ENCODE results near the gene USP25. TPM values are rescaled to one million over a fixed set of nuclear protein-coding genes. Genes with fewer than 3 reads are reported as not detected.

Gene USP25
- total and polyA plus RNA-seq, 8 donors, result 8.2 to 91.6 (median 25.5) TPM

DNA sequence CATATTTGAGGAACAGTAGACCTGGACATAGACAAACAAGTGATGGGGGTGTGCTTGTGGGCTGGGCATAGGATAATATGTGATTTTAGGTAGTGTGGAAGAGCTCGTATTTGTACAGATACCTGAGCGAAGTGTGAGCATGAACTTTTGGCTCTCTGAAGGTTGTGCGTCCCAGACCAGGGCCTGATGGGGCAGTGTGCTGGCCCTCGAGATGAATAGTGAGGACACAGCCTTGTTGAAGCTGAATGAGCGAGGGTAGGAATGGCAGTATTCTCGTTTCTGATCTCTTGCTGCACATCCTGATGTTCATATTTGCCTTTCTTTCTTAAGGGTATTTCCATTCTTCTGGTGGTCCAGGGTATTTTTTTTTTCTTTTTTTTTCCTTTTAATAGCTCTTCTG lies 41.5 kb downstream of the USP25 start:
- intact Hi-C loops (cut with DNase I; ENCODE audit: low total_unique reads), result no loop called here
- Histone ChIP-seq H3K27ac (no peak overlapping the region), H3K36me3 (no peaks in the 10 kb centered on the region), H3K9me3 (no peaks in the 10 kb centered on the region), H3K4me1 (peaks cover 0 to 77% (median 40%) of the 10 kb centered on the region in 4 donors), H3K4me3 (no peak overlapping the region), H3K27me3 (no peaks in the 10 kb centered on the region)
- TF ChIP-seq POLR2AphosphoS5 (IDR thresholded peaks at IDR 0.05) (no peak), POLR2A (IDR thresholded peaks at IDR 0.05) (no peak), EP300 (IDR thresholded peaks at IDR 0.05) (no peak)
- TF ChIP-seq, protein P1, sequence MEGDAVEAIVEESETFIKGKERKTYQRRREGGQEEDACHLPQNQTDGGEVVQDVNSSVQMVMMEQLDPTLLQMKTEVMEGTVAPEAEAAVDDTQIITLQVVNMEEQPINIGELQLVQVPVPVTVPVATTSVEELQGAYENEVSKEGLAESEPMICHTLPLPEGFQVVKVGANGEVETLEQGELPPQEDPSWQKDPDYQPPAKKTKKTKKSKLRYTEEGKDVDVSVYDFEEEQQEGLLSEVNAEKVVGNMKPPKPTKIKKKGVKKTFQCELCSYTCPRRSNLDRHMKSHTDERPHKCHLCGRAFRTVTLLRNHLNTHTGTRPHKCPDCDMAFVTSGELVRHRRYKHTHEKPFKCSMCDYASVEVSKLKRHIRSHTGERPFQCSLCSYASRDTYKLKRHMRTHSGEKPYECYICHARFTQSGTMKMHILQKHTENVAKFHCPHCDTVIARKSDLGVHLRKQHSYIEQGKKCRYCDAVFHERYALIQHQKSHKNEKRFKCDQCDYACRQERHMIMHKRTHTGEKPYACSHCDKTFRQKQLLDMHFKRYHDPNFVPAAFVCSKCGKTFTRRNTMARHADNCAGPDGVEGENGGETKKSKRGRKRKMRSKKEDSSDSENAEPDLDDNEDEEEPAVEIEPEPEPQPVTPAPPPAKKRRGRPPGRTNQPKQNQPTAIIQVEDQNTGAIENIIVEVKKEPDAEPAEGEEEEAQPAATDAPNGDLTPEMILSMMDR (IDR thresholded peaks at IDR 0.05), result no peak
- 93 to 97% (median 95%) methylated on average over 6 of the region's 6 CpGs for WGBS, 5 donors
- DNase-seq, result no peak

DNA sequence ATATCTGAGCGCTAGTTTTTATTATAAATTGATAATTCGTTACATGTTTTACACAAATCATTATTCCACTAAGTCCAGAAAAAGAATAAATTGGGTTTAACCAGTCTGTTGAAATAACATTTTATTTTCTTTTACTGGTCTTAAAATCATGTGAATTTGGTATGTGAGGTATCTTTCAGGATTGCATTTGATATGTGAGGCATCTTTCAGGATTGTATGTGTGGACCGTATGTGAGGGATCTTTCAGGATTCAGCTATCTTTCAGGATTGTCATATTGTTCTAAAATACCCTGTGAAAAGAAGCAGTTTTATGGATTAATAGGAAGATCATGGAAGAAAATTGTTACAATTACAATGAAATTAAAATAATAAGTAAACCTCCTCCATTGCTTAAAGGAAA lies 42.9 kb downstream of the USP25 start:
- peaks cover 0 to 75% (median 35%) of the 10 kb centered on the region in 4 donors for H3K4me1 ChIP-seq
- no peak overlapping the region for H3K4me3 ChIP-seq
- H3K9me3 ChIP-seq, result no peaks in the 10 kb centered on the region
- WGBS, 5 donors, result 74 to 99% (median 92%) methylated on average over 3 of the region's 3 CpGs
- no peak for DNase-seq
- TF ChIP-seq POLR2AphosphoS5 (IDR thresholded peaks at IDR 0.05), result no peak
- TF ChIP-seq POLR2A (IDR thresholded peaks at IDR 0.05), result no peak
- TF ChIP-seq, protein P1 (IDR thresholded peaks at IDR 0.05), result no peak
- TF ChIP-seq EP300 (IDR thresholded peaks at IDR 0.05), result no peak
- no peaks in the 10 kb centered on the region for H3K36me3 ChIP-seq
- intact Hi-C loops (cut with DNase I; ENCODE audit: low total_unique reads), result no loop called here
- no peak overlapping the region for H3K27ac ChIP-seq
- H3K27me3 ChIP-seq, result no peaks in the 10 kb centered on the region

DNA sequence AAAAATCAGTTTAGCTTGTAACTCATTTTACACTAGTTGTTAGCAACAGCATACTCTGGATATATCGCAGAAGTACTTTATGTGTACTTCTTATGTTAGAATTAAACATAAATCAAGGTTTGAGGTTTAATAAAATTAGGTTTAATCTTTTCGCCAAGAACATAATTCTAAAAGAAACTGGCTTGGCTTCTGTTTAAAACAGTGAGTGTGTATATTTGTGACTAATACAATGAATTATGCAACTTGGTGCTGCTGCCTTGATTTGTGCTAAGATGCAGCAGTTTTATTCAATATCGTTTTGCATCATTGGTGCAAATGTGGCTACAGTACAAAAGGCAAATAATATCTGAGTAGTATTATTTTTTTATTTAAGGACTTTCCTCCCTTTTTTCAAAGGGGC lies 44.8 kb downstream of the USP25 start:
- TF ChIP-seq POLR2AphosphoS5 (IDR thresholded peaks at IDR 0.05) (no peak), POLR2A (IDR thresholded peaks at IDR 0.05) (no peak), EP300 (IDR thresholded peaks at IDR 0.05) (no peak)
- TF ChIP-seq, protein P1 (IDR thresholded peaks at IDR 0.05), result no peak
- Histone ChIP-seq H3K4me3 (no peak overlapping the region), H3K4me1 (peaks cover 0 to 55% (median 27%) of the 10 kb centered on the region in 4 donors), H3K27me3 (no peaks in the 10 kb centered on the region), H3K27ac (no peak overlapping the region), H3K9me3 (no peaks in the 10 kb centered on the region), H3K36me3 (no peaks in the 10 kb centered on the region)
- DNase-seq, result no peak
- intact Hi-C loops (cut with DNase I; ENCODE audit: low total_unique reads), result no loop called here
- 67 to 87% (median 70%) methylated on average over 3 of the region's 3 CpGs for WGBS, 5 donors

DNA sequence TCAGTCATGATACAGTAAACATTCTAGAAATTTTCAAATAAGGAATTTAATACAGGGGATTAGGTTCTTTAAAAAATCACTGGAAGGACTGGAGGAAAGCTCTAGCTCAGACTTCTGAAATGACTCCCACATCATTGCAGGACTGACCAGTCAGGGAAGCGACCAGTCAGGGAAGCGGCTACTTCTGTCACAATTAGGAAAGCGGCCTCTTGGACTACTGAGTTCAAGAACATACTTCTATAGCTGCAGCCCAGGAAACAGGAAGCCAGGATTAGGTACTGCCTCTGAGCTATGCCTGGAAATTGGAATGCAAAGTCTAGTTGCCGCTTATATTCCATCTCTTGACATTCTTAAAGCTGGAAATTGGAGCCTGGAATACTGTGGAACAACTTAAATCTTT lies 45.5 kb downstream of the USP25 start:
- Histone ChIP-seq H3K4me3 (no peak overlapping the region), H3K27me3 (no peaks in the 10 kb centered on the region), H3K9me3 (no peaks in the 10 kb centered on the region), H3K27ac (no peak overlapping the region), H3K36me3 (no peaks in the 10 kb centered on the region), H3K4me1 (peaks cover 0 to 50% (median 25%) of the 10 kb centered on the region in 4 donors)
- no peak for DNase-seq
- 92 to 99% (median 97%) methylated on average over 4 of the region's 4 CpGs for WGBS, 5 donors
- no peak for TF ChIP-seq POLR2A (IDR thresholded peaks at IDR 0.05)
- TF ChIP-seq POLR2AphosphoS5 (IDR thresholded peaks at IDR 0.05), result no peak
- TF ChIP-seq, protein P1 (IDR thresholded peaks at IDR 0.05), result no peak
- TF ChIP-seq EP300 (IDR thresholded peaks at IDR 0.05), result no peak
- intact Hi-C loops (cut with DNase I; ENCODE audit: low total_unique reads), result no loop called here
